A673 (cell line): ENCODE data around the gene SPRED3. TPM values are rescaled to one million over a fixed set of nuclear protein-coding genes. Genes with fewer than 3 reads are reported as not detected.

Experiments used
- BruUV-seq: library from RNA; stranded (reverse); fragments of 400-500 nt; replicated peaks from 2 replicates; lab custom pipeline; 2021; lab: Mats Ljungman, UMichigan
- CTCF ChIA-PET: fragments of 300-600 bp; sonication (Branson Sonifier 250); formaldehyde crosslinking; loops from one replicate; lab custom pipeline; 2022; ENCODE audit warnings: antibody characterized with exemption; lab: Charles Lee
- POLR2A ChIA-PET: fragments of 300-600 bp; sonication (Branson Sonifier 250); formaldehyde crosslinking; loops from one replicate; lab custom pipeline; 2022; ENCODE audit warnings: antibody characterized with exemption; ENCODE audit not compliant: low non-redundant PET; lab: Charles Lee
- DNase-seq: peaks from one replicate; pipeline ENCODE4 v3.0.0-alpha.2; 2015; ENCODE audit warnings: low spot score
- H3K27ac ChIP-seq: fragments of 200-600 bp; sonication (generic); 2 replicates; pipeline ENCODE4 v1.5.1; 2016; ENCODE audit warnings: mixed run types, low read depth, mild to moderate bottlenecking, mixed read lengths, antibody characterized with exemption, low read length; ENCODE audit not compliant: poor library complexity, severe bottlenecking
- H3K27me3 ChIP-seq: fragments of 200-600 bp; sonication (generic); replicated peaks from 2 replicates; pipeline ENCODE4 v1.6.1; 2017; ENCODE audit warnings: mixed run types, low read depth, mild to moderate bottlenecking, mixed read lengths, antibody characterized with exemption, low read length; ENCODE audit not compliant: insufficient read depth, poor library complexity
- H3K36me3 ChIP-seq: fragments of 200-600 bp; sonication (generic); 2 replicates; pipeline ENCODE4 v1.6.1; 2016; ENCODE audit warnings: mixed run types, mild to moderate bottlenecking, mixed read lengths, antibody characterized with exemption, low read length; ENCODE audit not compliant: insufficient read depth, poor library complexity, severe bottlenecking
- H3K4me1 ChIP-seq: fragments of 200-600 bp; sonication (generic); 2 replicates; pipeline ENCODE4 v1.6.1; 2017; ENCODE audit warnings: mixed run types, mild to moderate bottlenecking, mixed read lengths, antibody characterized with exemption, low read length; ENCODE audit not compliant: insufficient read depth, poor library complexity, severe bottlenecking
- H3K4me3 ChIP-seq: fragments of 200-600 bp; sonication (generic); 2 replicates; pipeline ENCODE4 v1.5.1; 2016; ENCODE audit warnings: low read depth, mixed run types, mild to moderate bottlenecking, mixed read lengths, low read length; ENCODE audit not compliant: poor library complexity, severe bottlenecking
- H3K9me3 ChIP-seq: fragments of 200-600 bp; sonication (generic); 2 replicates; pipeline ENCODE4 v1.6.1; 2016; ENCODE audit warnings: mixed run types, low read depth, mild to moderate bottlenecking, mixed read lengths, antibody characterized with exemption, low read length; ENCODE audit not compliant: poor library complexity, severe bottlenecking
- CTCF ChIP-seq: fragments of 300-800, 200-600 bp; sonication (generic); conservative IDR thresholded peaks from 2 replicates; pipeline ENCODE4 v1.5.1; 2017; ENCODE audit warnings: low read depth, mild to moderate bottlenecking, antibody characterized with exemption, low read length, moderate library complexity, mixed read lengths
- EZH2 ChIP-seq: fragments of 200-600 bp; sonication (generic); IDR thresholded peaks from 2 replicates; pipeline ENCODE4 v1.6.1; 2017; ENCODE audit warnings: borderline replicate concordance, low read depth, mild to moderate bottlenecking, mixed read lengths, antibody characterized with exemption, low read length; ENCODE audit not compliant: poor library complexity, severe bottlenecking
- intact Hi-C: fragments of 100-400 bp; cut with micrococcal nuclease; formaldehyde crosslinking; loops from one replicate; pipeline ENCODE4 v1.10.0; 2022; ENCODE audit not compliant: unreplicated experiment
- total RNA-seq: library from RNA; stranded (reverse); gene quantifications from 2 replicates; pipeline ENCODE4 v1.2.3, GENCODE V29; 2021

Gene SPRED3
- total RNA-seq, 1 experiment from 2014 or later, result 6.2 TPM

- Histone ChIP-seq H3K36me3 (no peaks in the 10 kb centered on the region), H3K4me1 (no peaks in the 10 kb centered on the region), H3K27me3 (no peaks in the 10 kb centered on the region), H3K27ac (no peak overlapping the region), H3K9me3 (no peaks in the 10 kb centered on the region), H3K4me3 (no peak overlapping the region)
- no peak for DNase-seq
- no peak for TF ChIP-seq CTCF
- TF ChIP-seq EZH2, result no peak
- POLR2A ChIA-PET, result interaction anchor here (0.7 kb wide), 1 partner anchor 13 kb away, joined by 20 read pairs; no protein-coding TSS in a partner anchor
- BruUV-seq, result no TSS peak
- intact Hi-C loops, result loop anchor here (10.0 kb wide), 1 partner anchor 166 kb away; no protein-coding TSS in a partner anchor
- CTCF ChIA-PET, result no interaction called here
Measured at GRCh38 chr19:38401148-38401547, 12.7 kb downstream of the SPRED3 start.

- BruUV-seq, result no TSS peak
- TF ChIP-seq CTCF (no peak), EZH2 (no peak)
- no peak for DNase-seq
- CTCF ChIA-PET, result interaction anchor here (0.5 to 1.6 kb wide), 19 partner anchors 9 to 1529 kb away, joined by 3 to 14 read pairs (median 4); partner anchors contain the start of genes ACTN4, ECH1, GGN and NFKBIB
- Histone ChIP-seq H3K4me3 (peak overlapping the region; percentile 87), H3K36me3 (no peaks in the 10 kb centered on the region), H3K4me1 (no peaks in the 10 kb centered on the region), H3K9me3 (no peaks in the 10 kb centered on the region), H3K27me3 (no peaks in the 10 kb centered on the region), H3K27ac (no peak overlapping the region)
- POLR2A ChIA-PET, result no interaction called here
- intact Hi-C loops, result loop anchor here (2.0 to 10.0 kb wide), 3 partner anchors 168 to 528 kb away; partner anchors contain the start of genes MRPS12 and SARS2
Measured at GRCh38 chr19:38402623-38402966, 14.1 kb downstream of the SPRED3 start.

GRCh38 chr19:38402967-38403674, 14.6 kb downstream of the SPRED3 start, which contains the start of gene FAM98C:
Gene FAM98C (plus strand): TSS chr19:38403093. CDS start chr19:38403154, 61 bp downstream.
- BruUV-seq, result no TSS peak
- intact Hi-C loops, result loop anchor here (2.0 to 10.0 kb wide), 3 partner anchors 168 to 528 kb away; partner anchors contain the start of genes MRPS12 and SARS2
- Histone ChIP-seq H3K9me3 (no peaks in the 10 kb centered on the region), H3K36me3 (no peaks in the 10 kb centered on the region), H3K27ac (peak within 1 kb of the TSS; percentile 70), H3K27me3 (no peaks in the 10 kb centered on the region), H3K4me1 (no peaks in the 10 kb centered on the region), H3K4me3 (peak within 1 kb of the TSS; percentile 87)
- no peak for TF ChIP-seq EZH2
- TF ChIP-seq CTCF, result peak; percentile 93
- ChIA-PET CTCF (interaction anchor here (0.5 to 1.6 kb wide), 19 partner anchors 8 to 1529 kb away, joined by 3 to 14 read pairs (median 4); partner anchors contain the start of genes ACTN4, ECH1, GGN and NFKBIB), POLR2A (no interaction called here)
- peak; percentile 98 for DNase-seq
